HL-60 (cell line): ENCODE data around the gene LIPN.

Experiments
- DNase-seq, 2 experiments: peaks; one replicate each; pipeline ENCODE4 v3.0.0-alpha.2; 2010 to 2020; ENCODE audit warnings: low read depth in 1 of 2, low spot score in 1 of 2
- H3K27ac ChIP-seq: fragments of 250-450 bp; sonication (Bioruptor Pico); replicated peaks from 2 replicates; pipeline ENCODE4 v1.5.1; 2020; ENCODE audit warnings: mild to moderate bottlenecking, moderate library complexity
- H3K27me3 ChIP-seq: fragments of 250-450 bp; sonication (Bioruptor Pico); 2 replicates; pipeline ENCODE4 v1.5.1; 2021; ENCODE audit warnings: mild to moderate bottlenecking, moderate library complexity; ENCODE audit not compliant: insufficient read depth, poor library complexity, severe bottlenecking
- H3K4me3 ChIP-seq: replicated peaks from 2 replicates; pipeline ENCODE4 v1.5.1; 2011; ENCODE audit warnings: mild to moderate bottlenecking, control low read depth, low read length; ENCODE audit not compliant: insufficient read depth
- GABPA ChIP-seq: IDR thresholded peaks from 2 replicates; pipeline ENCODE4 v1.6.1; 2012; ENCODE audit warnings: low read depth
- POLR2AphosphoS5 ChIP-seq: IDR thresholded peaks from 2 replicates; pipeline ENCODE4 v1.6.1; 2012; ENCODE audit warnings: low read depth
- REST ChIP-seq: IDR thresholded peaks from 2 replicates; pipeline ENCODE4 v1.6.1; 2012; ENCODE audit warnings: low read depth; ENCODE audit not compliant: insufficient replicate concordance
- SPI1 ChIP-seq: IDR thresholded peaks from 2 replicates; pipeline ENCODE4 v1.6.1; 2012; ENCODE audit warnings: low read depth, mild to moderate bottlenecking, borderline replicate concordance
- TF ChIP-seq, protein P1 (sequence below): IDR thresholded peaks from one replicate; pipeline ENCODE4 v1.5.1; 2011; ENCODE audit warnings: low read length, control low read depth, inconsistent platforms; ENCODE audit not compliant: insufficient read depth

The LIPN gene

GRCh38 chr10:88793712-88794299 is 34.0 kb downstream of the LIPN start:
- Histone ChIP-seq H3K4me3 (no peak overlapping the region), H3K27ac (no peak overlapping the region), H3K27me3 (peaks cover 18% of the 10 kb centered on the region)
- TF ChIP-seq SPI1 (no peak), POLR2AphosphoS5 (no peak), REST (no peak), GABPA (no peak)
- TF ChIP-seq, protein P1, sequence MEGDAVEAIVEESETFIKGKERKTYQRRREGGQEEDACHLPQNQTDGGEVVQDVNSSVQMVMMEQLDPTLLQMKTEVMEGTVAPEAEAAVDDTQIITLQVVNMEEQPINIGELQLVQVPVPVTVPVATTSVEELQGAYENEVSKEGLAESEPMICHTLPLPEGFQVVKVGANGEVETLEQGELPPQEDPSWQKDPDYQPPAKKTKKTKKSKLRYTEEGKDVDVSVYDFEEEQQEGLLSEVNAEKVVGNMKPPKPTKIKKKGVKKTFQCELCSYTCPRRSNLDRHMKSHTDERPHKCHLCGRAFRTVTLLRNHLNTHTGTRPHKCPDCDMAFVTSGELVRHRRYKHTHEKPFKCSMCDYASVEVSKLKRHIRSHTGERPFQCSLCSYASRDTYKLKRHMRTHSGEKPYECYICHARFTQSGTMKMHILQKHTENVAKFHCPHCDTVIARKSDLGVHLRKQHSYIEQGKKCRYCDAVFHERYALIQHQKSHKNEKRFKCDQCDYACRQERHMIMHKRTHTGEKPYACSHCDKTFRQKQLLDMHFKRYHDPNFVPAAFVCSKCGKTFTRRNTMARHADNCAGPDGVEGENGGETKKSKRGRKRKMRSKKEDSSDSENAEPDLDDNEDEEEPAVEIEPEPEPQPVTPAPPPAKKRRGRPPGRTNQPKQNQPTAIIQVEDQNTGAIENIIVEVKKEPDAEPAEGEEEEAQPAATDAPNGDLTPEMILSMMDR: no peak
- no peak for DNase-seq

DNA sequence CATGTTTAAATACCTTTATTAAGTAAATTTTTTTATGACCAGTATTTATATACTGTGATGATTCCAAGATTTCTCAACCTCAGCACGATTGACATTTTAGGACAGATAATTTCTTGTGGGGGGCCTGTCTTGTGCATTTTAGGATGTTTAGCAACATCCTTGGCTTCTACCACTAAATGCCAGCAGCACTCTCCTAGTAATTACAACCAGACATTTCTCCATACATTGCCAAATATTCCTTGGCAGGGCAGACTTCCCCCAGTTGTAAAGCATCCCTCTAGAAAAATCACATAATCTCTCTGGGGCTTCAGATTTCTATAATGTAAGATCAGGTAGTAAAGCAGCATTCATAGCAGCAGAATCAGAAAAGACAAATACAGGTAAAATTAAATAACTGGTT is 34.9 kb downstream of the LIPN start:
- Histone ChIP-seq H3K27me3 (peaks cover 18% of the 10 kb centered on the region), H3K27ac (no peak overlapping the region), H3K4me3 (no peak overlapping the region)
- TF ChIP-seq GABPA (no peak), REST (no peak), SPI1 (no peak), POLR2AphosphoS5 (no peak)
- TF ChIP-seq, protein P1: no peak
- DNase-seq: no peak

DNA sequence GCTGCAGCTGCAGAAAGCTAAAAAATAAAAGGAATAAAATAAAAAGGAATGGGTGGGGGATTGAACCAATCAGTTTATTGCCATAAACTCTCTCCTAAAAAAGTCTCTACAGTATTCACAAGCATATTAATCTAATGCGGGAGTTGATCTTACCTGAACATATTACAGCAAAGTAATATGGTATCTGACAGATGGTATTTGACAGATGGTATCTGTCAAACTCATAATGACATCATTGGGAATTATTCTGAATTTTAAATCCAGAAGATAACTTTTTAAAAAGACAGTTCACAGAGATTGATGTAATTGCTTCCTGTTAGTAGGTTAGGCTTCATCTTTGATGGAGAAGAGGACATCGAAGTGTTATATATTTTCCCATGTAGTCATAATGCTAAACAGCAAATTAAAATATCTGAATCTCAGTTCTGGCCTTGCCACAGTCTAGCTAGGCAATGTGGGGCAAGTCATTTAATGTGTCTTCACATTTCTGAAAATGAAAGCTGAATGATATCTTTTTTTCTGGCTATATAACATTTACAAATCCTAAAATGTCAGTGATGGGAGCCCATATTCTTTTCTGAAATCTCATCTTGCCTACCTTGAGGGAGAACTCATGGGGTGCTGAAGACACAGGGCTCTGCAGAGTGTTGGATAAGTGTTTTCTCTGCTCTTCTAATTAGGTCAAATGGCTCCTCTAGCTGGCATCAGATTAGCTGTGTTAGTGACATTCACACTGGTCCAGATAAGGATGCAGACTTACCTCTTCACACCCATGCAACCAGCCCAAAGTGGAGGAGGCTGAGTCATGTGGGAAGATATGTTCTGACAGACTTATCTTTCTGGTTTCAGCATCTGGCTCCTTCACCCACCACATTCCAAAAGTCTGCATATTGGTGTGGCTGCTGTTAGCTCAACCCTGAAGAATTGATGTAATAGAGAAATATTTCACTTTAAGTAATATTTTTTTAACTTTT is 40.6 kb downstream of the LIPN start:
- TF ChIP-seq, protein P1: no peak
- TF ChIP-seq GABPA: no peak
- H3K4me3 ChIP-seq: no peak overlapping the region
- no peak for DNase-seq
- peaks cover 15% of the 10 kb centered on the region for H3K27me3 ChIP-seq
- no peak overlapping the region for H3K27ac ChIP-seq
